ENCODE data around the gene EXOC2.
A peak's percentile ranks its signal among the peaks of the same experiment; 100 is the strongest.

Gene EXOC2, protein sequence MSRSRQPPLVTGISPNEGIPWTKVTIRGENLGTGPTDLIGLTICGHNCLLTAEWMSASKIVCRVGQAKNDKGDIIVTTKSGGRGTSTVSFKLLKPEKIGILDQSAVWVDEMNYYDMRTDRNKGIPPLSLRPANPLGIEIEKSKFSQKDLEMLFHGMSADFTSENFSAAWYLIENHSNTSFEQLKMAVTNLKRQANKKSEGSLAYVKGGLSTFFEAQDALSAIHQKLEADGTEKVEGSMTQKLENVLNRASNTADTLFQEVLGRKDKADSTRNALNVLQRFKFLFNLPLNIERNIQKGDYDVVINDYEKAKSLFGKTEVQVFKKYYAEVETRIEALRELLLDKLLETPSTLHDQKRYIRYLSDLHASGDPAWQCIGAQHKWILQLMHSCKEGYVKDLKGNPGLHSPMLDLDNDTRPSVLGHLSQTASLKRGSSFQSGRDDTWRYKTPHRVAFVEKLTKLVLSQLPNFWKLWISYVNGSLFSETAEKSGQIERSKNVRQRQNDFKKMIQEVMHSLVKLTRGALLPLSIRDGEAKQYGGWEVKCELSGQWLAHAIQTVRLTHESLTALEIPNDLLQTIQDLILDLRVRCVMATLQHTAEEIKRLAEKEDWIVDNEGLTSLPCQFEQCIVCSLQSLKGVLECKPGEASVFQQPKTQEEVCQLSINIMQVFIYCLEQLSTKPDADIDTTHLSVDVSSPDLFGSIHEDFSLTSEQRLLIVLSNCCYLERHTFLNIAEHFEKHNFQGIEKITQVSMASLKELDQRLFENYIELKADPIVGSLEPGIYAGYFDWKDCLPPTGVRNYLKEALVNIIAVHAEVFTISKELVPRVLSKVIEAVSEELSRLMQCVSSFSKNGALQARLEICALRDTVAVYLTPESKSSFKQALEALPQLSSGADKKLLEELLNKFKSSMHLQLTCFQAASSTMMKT

DNA sequence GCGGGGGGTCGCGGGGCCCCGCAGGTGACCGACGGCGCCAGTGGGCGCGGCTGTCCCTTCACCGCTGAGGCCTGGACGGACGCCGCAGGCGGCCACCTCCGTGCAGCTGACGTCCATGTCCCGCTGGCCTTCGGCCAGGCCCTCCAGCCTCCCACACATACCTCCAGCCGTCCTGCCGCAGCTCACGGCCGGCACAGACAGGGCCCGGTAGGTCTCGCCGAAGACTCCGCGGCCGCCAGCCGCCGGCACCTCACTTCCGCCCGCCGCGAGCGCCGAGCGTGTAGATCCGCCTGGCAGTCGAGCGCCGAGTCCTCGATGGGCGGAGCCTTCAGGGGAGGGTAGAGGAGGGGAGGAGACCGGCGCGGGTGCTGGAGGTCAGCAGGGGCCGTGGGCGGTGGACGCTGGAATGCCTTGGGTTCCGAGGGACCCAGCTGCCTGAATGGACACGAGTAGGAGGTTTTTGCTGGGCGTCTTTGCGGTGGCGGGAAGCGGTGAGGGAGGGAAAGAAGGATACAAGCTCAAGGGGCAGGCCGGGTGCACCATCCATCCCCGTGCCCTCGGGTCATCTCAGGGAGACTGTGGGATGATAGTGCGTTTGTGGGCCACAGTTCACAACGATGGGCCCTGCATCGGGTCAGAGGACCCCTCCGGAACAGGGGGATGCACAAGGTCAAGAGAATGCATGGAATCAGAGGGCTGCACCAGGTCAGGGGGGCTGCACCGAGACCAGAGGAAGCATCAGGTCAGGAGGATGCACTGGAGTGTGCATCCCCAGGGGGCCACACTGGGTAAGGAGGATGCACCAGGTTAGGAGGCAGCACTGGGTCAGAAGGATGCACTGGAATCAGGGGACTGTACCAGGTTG is at the start of gene EXOC2:
EXOC2 (minus strand) TSS at position 282 of the 865 bp plus-strand sequence. CDS start 55,321 bp downstream, outside the sequence.
- DNase-seq: peak; percentile 70

DNA sequence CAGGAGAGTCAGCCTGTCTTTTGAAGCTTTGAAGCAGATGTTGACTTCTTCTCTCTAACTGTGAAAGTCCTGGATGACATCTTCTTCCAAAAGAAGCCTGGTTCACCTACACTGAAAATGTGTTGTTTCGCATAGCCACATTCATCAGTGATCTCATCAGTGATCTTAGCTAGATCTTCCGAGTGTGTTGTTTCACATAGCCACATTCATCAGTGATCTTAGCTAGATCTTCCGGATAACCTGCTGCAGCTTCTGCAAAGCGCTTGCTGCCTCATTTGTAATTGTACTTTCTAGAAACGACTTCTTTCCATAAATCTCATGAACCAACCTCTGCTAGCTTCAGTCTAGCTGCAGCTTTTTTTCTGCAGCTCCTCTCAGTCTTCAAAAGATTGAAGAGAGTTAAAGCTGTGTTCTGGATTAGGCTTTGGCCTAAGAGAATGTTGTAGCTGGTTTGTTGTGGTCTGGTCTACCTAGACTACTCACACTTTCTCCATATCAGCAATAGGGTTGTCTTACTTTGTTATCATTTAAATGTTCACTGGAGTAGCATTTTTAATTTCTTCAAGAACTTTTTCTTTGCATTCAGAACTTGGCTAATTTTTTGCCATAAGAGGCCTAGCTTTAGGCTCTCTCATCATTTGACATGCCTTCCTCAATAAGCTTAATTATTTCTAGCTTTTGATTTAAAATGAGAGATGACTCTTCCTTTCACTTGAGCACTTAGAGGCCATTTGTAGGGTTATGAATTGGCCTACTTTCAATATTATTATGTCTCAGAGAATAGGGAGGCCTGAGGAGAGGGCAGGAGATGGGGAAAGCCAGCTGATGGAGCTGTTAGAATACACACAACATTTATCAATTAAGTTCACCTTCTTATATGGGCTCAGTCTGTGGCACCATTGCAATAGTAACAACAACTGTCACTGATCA is 48.7 kb upstream of the EXOC2 start:
- DNase-seq: no peak

DNA sequence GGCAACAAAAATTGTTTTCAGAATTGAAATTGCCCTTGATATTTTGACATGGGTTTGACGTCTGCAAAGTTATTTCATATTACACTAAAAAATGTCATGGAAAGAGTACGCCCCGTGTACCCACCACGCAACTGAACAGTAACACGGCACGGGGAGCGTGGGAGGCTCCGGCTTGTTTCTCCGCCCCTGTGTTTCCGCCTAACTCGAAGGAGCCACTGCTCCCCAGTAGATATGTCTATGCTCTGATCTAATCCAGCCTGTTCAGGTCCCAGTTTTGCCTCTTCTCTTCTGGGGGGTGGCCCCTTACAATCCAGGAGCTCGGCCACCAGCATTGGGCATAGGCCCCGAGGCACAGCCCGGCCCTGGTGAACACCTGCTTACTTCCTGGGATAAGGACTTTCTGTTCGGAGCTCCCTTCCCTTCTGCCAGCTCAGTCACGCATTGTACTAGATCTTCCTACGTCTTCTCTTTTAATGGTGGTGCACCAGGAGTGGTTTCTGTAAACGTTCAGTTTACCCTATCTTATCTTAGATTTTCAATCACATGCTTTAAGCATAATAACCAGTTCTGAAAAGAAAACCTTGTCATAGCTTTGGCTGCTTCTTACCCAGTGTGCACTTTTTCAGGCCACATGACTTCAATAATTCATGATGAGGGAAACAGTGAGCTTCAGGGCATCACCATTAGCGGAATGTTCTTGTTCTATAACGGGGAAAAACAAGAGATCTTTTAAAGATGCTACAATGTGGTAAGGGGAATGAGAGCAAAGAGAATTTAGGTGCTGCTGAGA is 43.9 kb upstream of the EXOC2 start:
- no peak for DNase-seq

DNA sequence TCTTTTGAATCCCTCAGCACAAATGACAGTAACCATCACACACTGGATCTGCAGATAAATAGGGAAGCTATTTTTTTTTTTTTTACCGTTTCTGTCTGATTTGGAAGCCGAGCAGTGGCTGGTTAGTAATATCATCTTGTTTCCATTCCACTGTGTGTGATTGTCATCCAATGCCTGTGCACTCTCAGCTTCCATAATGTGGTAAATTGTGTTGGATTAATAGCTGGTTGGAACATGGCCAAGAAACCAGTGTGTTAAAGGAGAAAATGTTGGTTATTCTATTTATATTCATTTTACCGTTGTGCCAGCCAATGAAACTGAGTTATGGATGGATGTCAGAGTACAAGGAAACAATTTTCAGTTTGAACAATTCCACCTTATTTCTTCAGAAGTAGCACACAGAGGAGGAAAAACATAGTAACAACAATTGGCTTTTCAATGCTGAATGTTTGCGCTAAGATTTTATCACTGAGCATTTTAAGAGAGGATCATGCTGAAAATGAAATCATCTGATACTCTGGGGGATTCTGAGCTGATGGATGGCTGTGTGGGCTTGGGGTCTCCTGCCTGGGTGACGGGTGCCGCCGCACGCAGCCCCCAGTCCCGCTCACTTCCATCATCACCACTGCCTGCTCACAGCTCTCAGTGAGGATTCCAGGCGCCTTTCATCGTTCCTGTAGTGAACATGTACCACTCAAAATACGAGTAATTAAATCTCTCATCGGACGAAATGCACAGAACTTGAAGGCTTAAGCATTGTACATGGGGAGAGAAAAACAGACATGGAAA is 40.7 kb upstream of the EXOC2 start:
- DNase-seq: no peak

DNA sequence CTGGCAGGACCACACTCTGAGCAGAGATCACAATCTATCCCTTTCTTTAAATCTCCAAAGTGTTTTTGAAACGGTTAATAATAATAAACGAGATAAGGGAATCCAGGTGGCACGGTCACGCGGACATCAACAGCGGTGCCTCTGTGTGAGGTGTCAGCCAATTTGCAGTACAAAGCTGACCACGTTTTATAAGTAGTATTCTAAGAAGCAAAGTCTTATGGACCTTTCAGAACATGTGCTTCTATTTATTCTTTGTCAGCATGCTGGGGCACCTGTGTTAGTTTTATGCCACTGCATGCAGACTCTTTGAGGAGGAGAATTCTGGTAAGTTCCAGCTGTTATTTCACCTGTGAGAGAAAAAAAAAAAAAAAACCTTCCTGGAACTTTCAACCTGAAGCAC is 39.0 kb upstream of the EXOC2 start:
- no peak for DNase-seq

DNA sequence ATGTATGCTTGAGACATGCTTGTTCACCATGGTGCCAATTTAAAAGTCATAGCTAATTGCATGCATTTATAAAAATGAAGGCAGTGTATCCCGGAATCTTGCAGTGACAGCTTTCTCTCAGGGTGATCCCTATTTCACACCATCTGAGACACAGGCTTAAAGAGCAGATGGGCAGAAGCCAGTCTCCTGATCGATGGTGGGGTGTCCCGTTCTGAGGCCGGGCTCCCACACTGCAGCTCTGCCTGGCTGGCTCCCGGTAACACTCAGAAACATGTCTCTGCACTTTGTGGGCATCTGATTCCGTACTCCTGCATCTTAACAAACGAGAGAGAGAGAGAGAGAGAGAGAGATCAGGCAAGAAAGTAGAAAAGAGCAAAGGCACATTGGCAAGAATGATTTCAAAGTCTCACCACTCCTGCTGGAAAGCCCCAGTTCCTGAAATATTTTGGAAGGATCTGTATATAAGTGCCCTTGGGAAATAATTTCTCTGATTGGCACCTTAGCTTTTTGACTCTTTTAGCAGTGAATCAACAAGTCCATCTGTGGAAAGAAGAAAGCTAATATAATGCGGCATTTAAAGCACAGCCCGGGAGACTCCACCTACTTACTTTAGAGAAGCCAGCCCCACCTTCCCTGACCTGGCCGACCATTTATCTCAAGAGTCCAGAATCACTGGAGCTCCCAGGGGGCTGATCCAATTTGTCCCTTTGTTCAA is 36.8 kb upstream of the EXOC2 start:
- DNase-seq: no peak

DNA sequence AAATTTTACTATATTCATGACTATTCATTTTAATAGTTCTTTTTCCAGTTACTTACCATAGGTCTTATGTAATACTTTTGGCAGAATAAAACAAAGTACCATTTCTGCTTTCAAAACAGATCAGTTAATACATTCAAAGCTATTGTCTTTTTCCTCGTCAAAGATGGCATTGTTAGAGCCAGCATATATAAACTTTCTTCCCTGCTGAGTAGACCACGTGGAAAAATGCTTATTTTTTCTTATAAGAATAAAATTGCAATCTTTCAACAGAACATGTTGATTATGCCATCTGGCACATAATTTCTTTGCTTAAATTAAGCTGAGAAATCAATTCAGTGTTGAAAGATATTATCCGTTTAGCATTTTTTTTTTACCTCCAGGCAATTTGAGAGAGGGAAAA is 34.9 kb upstream of the EXOC2 start:
- no peak for DNase-seq

DNA sequence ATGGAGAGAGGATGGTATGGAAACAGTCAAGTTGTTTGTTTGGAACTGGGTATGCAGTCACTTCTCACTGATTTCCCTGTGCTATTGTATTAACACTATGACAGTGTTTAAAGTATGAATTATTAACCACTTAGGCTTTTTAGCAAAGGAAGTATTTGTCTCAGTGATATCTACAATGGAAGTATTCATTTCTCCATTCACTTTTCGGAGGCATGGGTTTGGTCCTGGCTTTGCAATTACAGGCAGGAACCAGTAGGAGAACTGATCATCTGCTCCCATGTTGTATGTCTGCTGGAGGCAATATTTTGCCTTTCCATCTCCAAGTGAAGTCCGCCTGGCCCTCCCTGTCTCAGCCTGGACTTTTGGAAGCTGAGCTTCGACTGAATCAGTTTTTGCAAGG is 30.6 kb upstream of the EXOC2 start:
- DNase-seq: no peak

DNA sequence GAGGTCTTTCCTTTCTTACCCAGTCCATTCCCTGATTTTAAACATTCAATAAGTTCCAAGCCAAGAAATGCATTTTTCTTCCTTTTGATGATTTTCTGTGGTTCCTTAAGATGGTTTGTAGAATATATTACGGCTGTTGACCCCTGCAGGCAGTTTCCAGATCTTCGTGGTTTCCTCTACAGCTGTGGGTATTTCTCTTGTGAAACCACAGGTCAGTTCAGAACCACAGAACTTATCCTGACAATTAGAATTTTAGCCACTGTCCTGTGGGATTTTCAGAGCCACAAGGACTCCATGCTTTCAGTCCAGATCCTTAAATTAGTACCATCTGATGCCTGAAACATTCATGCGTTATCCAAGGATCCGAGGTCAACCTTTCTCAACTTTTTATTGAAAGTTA is 29.7 kb upstream of the EXOC2 start:
- no peak for DNase-seq

DNA sequence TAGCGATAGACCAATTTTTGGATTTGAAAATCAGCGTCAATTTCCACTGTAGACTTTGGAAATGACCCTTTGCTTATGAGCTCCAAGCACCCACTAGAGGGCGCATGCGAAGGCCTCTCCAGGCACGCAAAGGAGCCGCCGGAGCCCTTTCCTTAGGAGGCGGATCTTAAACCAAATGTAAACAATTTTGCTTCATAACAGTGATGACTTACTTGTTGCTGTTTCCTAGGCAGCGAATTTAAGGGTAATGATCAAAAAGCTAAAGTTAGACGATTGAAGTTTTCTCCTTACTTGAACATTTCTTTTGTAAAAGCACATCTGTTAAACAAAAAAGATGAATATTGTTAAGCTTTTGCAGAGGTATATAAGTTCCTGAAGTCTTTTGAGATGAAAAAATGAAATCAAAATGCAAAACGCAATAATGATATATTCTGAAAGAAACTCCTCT is 29.2 kb upstream of the EXOC2 start:
- peak; percentile 30 for DNase-seq

DNA sequence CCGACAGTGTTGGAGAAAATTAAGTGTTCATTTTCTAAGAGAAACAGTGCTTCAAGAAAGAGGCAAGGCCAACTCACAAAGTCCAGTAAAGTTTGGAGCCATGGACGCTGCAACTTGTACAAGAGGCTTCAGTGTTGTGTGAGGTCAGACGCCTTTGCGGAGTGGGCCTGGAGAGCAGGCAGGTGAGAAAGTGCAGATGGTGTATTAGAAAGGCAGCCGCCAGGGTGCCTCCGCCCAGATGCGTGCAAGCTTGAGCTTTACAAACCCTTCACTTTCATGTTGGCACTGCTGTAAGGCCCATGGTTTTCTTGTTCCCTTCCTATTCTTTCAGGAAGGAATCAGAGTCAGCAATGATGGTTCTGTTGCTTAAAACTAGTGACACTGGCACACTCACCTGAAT is 25.4 kb upstream of the EXOC2 start:
- no peak for DNase-seq

DNA sequence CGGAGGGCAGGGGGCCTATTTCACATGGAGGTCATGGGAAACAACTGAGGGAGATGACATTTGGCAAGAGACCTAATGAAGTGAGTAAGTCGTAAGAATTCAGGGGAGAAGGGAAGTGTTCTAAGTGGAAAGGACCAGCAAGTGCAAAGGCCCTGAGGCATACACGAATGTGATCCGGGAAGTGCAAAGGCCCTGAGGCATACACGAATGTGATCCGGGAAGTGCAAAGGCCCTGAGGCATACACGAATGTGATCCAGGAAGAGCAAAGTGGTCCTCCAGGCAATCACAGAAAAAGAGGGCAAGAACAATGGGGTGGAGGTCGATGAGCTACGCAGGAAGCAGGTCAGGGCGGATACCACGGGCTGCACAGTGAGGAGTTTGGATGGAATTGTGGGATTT is 24.2 kb upstream of the EXOC2 start:
- DNase-seq: no peak

DNA sequence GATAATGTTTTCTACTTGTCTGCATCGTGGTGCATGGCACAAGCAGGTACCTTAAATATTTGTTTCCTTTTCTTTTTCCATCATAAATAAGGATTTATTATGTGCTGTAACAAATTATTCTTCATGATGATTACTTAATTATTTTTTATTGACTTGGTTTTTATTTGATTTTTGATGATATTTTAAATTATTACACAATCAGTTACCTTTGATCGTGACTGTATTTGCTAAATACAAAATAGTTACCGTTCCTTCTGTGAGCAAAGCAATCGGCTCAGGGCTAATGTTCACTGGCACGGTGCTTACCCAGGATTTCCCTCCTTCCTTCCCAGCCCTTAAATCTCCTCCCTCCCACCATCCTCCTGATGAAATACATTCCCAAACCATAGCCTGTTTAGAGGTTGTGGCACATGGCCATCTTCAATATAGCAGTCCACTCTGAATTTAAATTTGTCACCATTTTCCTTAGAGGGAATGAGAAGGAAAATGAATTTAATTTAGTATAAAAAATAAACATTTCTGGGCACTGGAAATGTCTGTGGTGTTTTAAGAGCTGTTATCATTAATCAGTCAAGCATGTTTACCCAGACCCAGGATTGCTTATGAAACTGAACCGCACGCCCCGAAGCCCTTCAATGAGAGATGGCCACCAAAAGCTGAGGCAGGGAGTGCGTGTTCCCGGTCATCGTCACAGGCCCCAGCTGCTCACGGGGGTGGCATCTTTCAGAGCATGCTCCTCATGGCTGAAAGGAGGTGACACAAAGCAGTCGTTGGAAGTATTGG is 23.0 kb upstream of the EXOC2 start:
- DNase-seq: no peak

DNA sequence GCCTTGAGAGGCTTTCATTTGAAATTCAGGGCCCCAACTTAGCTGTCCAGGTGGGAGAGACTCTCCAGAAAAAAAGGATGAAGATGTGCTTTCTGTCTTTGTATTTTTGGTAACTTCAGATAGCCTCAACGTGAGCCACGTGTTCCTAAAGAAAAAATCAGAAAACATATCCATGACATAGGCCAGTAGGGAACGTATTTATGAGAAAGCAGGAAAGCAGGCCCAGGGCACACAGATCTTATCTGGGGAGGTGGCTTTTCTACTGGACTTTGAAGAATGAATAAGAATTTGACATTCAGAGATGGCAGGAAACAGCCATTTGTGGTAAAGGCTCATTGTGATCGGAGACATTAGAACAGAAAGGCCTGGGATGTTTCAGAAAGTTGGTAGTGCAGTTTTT is 21.2 kb upstream of the EXOC2 start:
- no peak for DNase-seq

DNA sequence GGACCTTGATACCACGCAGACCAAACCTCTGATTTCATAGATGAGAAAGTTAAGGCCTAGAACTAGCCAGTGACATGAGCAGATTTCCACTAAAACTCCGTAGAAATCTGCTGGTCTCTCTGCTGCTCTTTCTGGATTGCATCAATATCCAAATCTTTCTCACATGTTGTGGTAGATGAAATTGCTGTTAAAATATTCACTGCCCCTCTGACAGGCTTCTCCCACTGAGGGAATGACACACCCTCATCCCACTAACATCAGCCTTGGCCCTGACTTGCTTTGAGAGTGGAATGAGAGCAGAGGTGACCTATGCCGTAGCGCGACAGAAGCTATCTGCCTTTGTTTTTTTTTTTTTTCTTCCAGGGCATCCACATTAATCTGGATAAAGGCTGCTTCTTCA is 20.4 kb upstream of the EXOC2 start:
- DNase-seq: no peak

DNA sequence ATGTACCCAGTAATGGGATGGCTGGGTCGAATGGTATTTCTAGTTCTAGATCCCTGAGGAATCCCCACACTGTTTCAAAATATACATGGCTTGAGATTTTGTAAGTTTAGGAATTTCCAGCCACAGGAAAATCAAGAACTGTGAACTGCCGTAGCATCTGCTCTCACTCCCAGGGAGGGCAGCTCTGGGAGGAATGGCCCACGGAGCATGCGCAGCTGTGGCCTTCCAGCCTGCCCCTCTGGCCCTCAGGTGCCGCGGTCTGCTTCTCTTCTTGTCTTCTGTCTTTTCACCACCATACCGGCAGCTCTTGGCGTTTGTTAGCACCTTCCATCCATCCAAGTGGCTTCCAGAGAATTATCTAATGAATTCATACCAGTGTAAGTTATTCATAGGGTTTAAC is 19.9 kb upstream of the EXOC2 start:
- no peak for DNase-seq

DNA sequence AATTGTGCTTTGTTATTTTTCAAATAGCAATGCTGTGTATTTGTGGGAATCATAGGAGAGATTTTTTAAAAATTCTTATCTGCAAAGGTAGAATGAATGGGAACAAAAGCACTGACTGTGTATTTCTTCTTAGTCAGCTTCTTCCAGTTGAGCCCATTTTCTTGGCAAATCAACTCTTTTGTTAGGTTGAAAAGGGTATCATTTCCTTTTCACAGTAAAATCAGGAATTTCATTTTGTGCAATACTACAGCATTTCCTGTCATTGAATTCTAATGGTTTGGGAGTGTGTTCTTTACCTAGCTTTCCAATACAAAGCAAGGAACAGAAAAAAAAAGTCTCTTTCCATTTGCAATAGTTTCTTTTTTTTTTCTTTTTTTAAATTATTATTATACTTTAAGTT is 19.0 kb upstream of the EXOC2 start:
- no peak for DNase-seq
